ENCODE data around the gene ENPP5.

Gene ENPP5

GRCh38 chr6:46170357-46171289 lies at the start of gene ENPP5:
TSS of gene ENPP5 (minus strand) at chr6:46170980. CDS start at chr6:46168262, 2,718 bp downstream.
- Histone ChIP-seq H3K9me3 (ENCODE audit: control insufficient read depth, insufficient read depth, low read length) (no peaks in the 10 kb centered on the region), H3K4me1 (ENCODE audit: insufficient read depth, low read length) (no peaks in the 10 kb centered on the region), H3K9ac (ENCODE audit: low read depth, low read length) (peak within 1 kb of the TSS; percentile 95), H3K36me3 (ENCODE audit: insufficient read depth, low read length) (no peaks in the 10 kb centered on the region)

- no peak overlapping the region for H3K9ac ChIP-seq (ENCODE audit: low read depth, low read length)
- no peaks in the 10 kb centered on the region for H3K36me3 ChIP-seq (ENCODE audit: insufficient read depth, low read length)
- peaks cover 3% of the 10 kb centered on the region; the same call in 1 of the 2 replicates for H3K4me1 ChIP-seq (ENCODE audit: insufficient read depth, low read length)
Measured at GRCh38 chr6:46219661-46220060, 48.9 kb upstream of the ENPP5 start.

GRCh38 chr6:46218457-46218856 lies 47.7 kb upstream of the ENPP5 start:
- H3K9ac ChIP-seq (ENCODE audit: low read depth, low read length): no peak overlapping the region
- H3K4me1 ChIP-seq (ENCODE audit: insufficient read depth, low read length): peaks cover 3% of the 10 kb centered on the region; the same call in 1 of the 2 replicates
- no peaks in the 10 kb centered on the region for H3K36me3 ChIP-seq (ENCODE audit: insufficient read depth, low read length)
- H3K9me3 ChIP-seq (ENCODE audit: control insufficient read depth, insufficient read depth, low read length): no peaks in the 10 kb centered on the region

More at GRCh38 chr6:46219661-46220060, 48.9 kb upstream of the ENPP5 start:
- H3K9me3 ChIP-seq (ENCODE audit: control insufficient read depth, insufficient read depth, low read length): no peaks in the 10 kb centered on the region

- Histone ChIP-seq H3K4me1 (ENCODE audit: insufficient read depth, low read length) (peaks cover 3% of the 10 kb centered on the region; the same call in 1 of the 2 replicates), H3K9me3 (ENCODE audit: control insufficient read depth, insufficient read depth, low read length) (no peaks in the 10 kb centered on the region), H3K9ac (ENCODE audit: low read depth, low read length) (no peak overlapping the region)
Measured at GRCh38 chr6:46217671-46218131, 46.9 kb upstream of the ENPP5 start.

GRCh38 chr6:46216879-46217278 lies 46.1 kb upstream of the ENPP5 start:
- H3K9ac ChIP-seq (ENCODE audit: low read depth, low read length): no peak overlapping the region
- H3K9me3 ChIP-seq (ENCODE audit: control insufficient read depth, insufficient read depth, low read length): no peaks in the 10 kb centered on the region
- H3K36me3 ChIP-seq (ENCODE audit: insufficient read depth, low read length): no peaks in the 10 kb centered on the region
- peaks cover 3% of the 10 kb centered on the region; the same call in 1 of the 2 replicates for H3K4me1 ChIP-seq (ENCODE audit: insufficient read depth, low read length)

More at GRCh38 chr6:46217671-46218131, 46.9 kb upstream of the ENPP5 start:
- H3K36me3 ChIP-seq (ENCODE audit: insufficient read depth, low read length): no peaks in the 10 kb centered on the region

GRCh38 chr6:46215777-46216176 lies 45.0 kb upstream of the ENPP5 start:
- H3K4me1 ChIP-seq (ENCODE audit: insufficient read depth, low read length): peaks cover 2% of the 10 kb centered on the region; the same call in 1 of the 2 replicates
- H3K36me3 ChIP-seq (ENCODE audit: insufficient read depth, low read length): no peaks in the 10 kb centered on the region
- no peaks in the 10 kb centered on the region for H3K9me3 ChIP-seq (ENCODE audit: control insufficient read depth, insufficient read depth, low read length)
- no peak overlapping the region for H3K9ac ChIP-seq (ENCODE audit: low read depth, low read length)

- Histone ChIP-seq H3K9me3 (ENCODE audit: control insufficient read depth, insufficient read depth, low read length) (no peaks in the 10 kb centered on the region), H3K36me3 (ENCODE audit: insufficient read depth, low read length) (no peaks in the 10 kb centered on the region)
Measured at GRCh38 chr6:46215213-46215612, 44.4 kb upstream of the ENPP5 start.

GRCh38 chr6:46211917-46212316 lies 41.1 kb upstream of the ENPP5 start:
- H3K4me1 ChIP-seq (ENCODE audit: insufficient read depth, low read length): no peaks in the 10 kb centered on the region
- H3K36me3 ChIP-seq (ENCODE audit: insufficient read depth, low read length): no peaks in the 10 kb centered on the region
- H3K9ac ChIP-seq (ENCODE audit: low read depth, low read length): no peak overlapping the region
- H3K9me3 ChIP-seq (ENCODE audit: control insufficient read depth, insufficient read depth, low read length): no peaks in the 10 kb centered on the region

More at GRCh38 chr6:46215213-46215612, 44.4 kb upstream of the ENPP5 start:
- H3K9ac ChIP-seq (ENCODE audit: low read depth, low read length): no peak overlapping the region
- no peaks in the 10 kb centered on the region for H3K4me1 ChIP-seq (ENCODE audit: insufficient read depth, low read length)

GRCh38 chr6:46210294-46210693 lies 39.5 kb upstream of the ENPP5 start:
- Histone ChIP-seq H3K9me3 (ENCODE audit: control insufficient read depth, insufficient read depth, low read length) (no peaks in the 10 kb centered on the region), H3K4me1 (ENCODE audit: insufficient read depth, low read length) (no peaks in the 10 kb centered on the region), H3K36me3 (ENCODE audit: insufficient read depth, low read length) (no peaks in the 10 kb centered on the region), H3K9ac (ENCODE audit: low read depth, low read length) (no peak overlapping the region)

- Histone ChIP-seq H3K9me3 (ENCODE audit: control insufficient read depth, insufficient read depth, low read length) (no peaks in the 10 kb centered on the region), H3K9ac (ENCODE audit: low read depth, low read length) (no peak overlapping the region), H3K4me1 (ENCODE audit: insufficient read depth, low read length) (no peaks in the 10 kb centered on the region), H3K36me3 (ENCODE audit: insufficient read depth, low read length) (no peaks in the 10 kb centered on the region)
Measured at GRCh38 chr6:46208303-46208702, 37.5 kb upstream of the ENPP5 start.

- Histone ChIP-seq H3K9ac (ENCODE audit: low read depth, low read length) (no peak overlapping the region), H3K4me1 (ENCODE audit: insufficient read depth, low read length) (no peaks in the 10 kb centered on the region), H3K36me3 (ENCODE audit: insufficient read depth, low read length) (no peaks in the 10 kb centered on the region), H3K9me3 (ENCODE audit: control insufficient read depth, insufficient read depth, low read length) (no peaks in the 10 kb centered on the region)
Measured at GRCh38 chr6:46207174-46207573, 36.4 kb upstream of the ENPP5 start.

GRCh38 chr6:46204880-46205650 lies 34.3 kb upstream of the ENPP5 start:
- Histone ChIP-seq H3K9me3 (ENCODE audit: control insufficient read depth, insufficient read depth, low read length) (no peaks in the 10 kb centered on the region), H3K36me3 (ENCODE audit: insufficient read depth, low read length) (no peaks in the 10 kb centered on the region), H3K4me1 (ENCODE audit: insufficient read depth, low read length) (no peaks in the 10 kb centered on the region), H3K9ac (ENCODE audit: low read depth, low read length) (no peak overlapping the region)

- Histone ChIP-seq H3K36me3 (ENCODE audit: insufficient read depth, low read length) (no peaks in the 10 kb centered on the region), H3K4me1 (ENCODE audit: insufficient read depth, low read length) (no peaks in the 10 kb centered on the region), H3K9me3 (ENCODE audit: control insufficient read depth, insufficient read depth, low read length) (no peaks in the 10 kb centered on the region), H3K9ac (ENCODE audit: low read depth, low read length) (no peak overlapping the region)
Measured at GRCh38 chr6:46203391-46204177, 32.8 kb upstream of the ENPP5 start.

GRCh38 chr6:46201702-46202101 lies 30.9 kb upstream of the ENPP5 start:
- H3K9me3 ChIP-seq (ENCODE audit: control insufficient read depth, insufficient read depth, low read length): no peaks in the 10 kb centered on the region
- H3K9ac ChIP-seq (ENCODE audit: low read depth, low read length): no peak overlapping the region
- H3K36me3 ChIP-seq (ENCODE audit: insufficient read depth, low read length): no peaks in the 10 kb centered on the region
- no peaks in the 10 kb centered on the region for H3K4me1 ChIP-seq (ENCODE audit: insufficient read depth, low read length)

Measured in ES-I3 (cell line).